PC-9 (cell line): Measurements from ENCODE around the gene ICAM2.

Source experiments
- CTCF ChIP-seq: fragments of 200-600 bp; sonication (generic); conservative IDR thresholded peaks from 2 replicates; pipeline ENCODE4 v1.6.1; 2017; ENCODE audit warnings: mixed run types, antibody characterized with exemption, mild to moderate bottlenecking, moderate library complexity
- EZH2 ChIP-seq: fragments of 200-600 bp; sonication (generic); IDR thresholded peaks from 2 replicates; pipeline ENCODE4 v1.8.0; 2017; ENCODE audit warnings: antibody characterized with exemption, low read depth

DNA sequence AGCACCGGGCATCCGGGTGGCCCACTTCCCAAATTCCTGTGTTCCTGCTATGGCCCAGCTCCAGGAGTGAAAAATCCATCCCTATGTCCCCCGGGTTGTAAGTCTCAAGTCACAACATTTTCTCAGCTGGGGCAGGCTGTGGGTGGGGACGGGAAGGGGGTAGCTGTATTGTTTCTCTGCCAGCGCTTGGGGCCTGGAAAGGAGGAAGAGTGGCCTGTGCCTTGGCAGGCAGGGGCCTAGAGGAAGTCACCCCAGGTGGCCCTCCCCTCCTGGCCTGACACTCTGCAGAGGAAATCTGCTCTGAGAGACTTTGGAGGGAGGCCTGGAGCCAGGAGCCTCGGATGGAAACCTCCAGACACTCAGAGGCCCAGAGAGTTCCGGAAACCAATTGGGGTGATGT lies 37.1 kb downstream of the ICAM2 start:
- TF ChIP-seq CTCF (no peak), EZH2 (no peak)
